Testis (tissue), 3 donors: Measurements from ENCODE around the gene RERE. TPM values are rescaled to one million over a fixed set of nuclear protein-coding genes. Genes with fewer than 3 reads are reported as not detected.

ENCODE experiments used
- DNase-seq: peaks from one replicate; pipeline ENCODE4 v3.0.0-alpha.2; 2019
- H3K27ac ChIP-seq, 2 donors: fragments of 200-600 bp; sonication (generic); one replicate each; pipeline ENCODE4 v1.5.1; 2019
- H3K27me3 ChIP-seq: fragments of 200-600 bp; sonication (generic); one replicate; pipeline ENCODE4 v1.5.1; 2019
- H3K36me3 ChIP-seq: fragments of 200-600 bp; sonication (generic); one replicate; pipeline ENCODE4 v1.5.1; 2017; ENCODE audit warnings: low read depth; ENCODE audit errors: missing control alignments
- H3K4me1 ChIP-seq: fragments of 200-600 bp; sonication (generic); one replicate; pipeline ENCODE4 v1.5.1; 2019
- H3K4me3 ChIP-seq, 2 donors: fragments of 200-600 bp; sonication (generic); one replicate each; pipeline ENCODE4 v1.5.1; 2017 to 2019
- H3K9me3 ChIP-seq: fragments of 200-600 bp; sonication (generic); one replicate; pipeline ENCODE4 v1.5.1; 2017
- POLR2A ChIP-seq: fragments of 450-650 bp; IDR thresholded peaks from one replicate; pipeline ENCODE4 v1.6.1; 2017; ENCODE audit warnings: antibody characterized with exemption, mild to moderate bottlenecking, moderate library complexity
- WGBS, 2 donors: methylation state at CpG; one replicate each; pipeline ENCODE4 v1.1.5; 2018; 5-methylcytosine and 5-hydroxymethylcytosine counted together
- intact Hi-C: fragments of 100-400 bp; cut with DNase I; formaldehyde crosslinking; loops from one replicate; pipeline ENCODE4 v1.15.1; 2023; ENCODE audit warnings: low total_unique reads
- polyA plus RNA-seq: library from polyadenylated mRNA; stranded (reverse); fragments of 350-450 nt; fragmentation: Illumina TruSeq; extraction: RNeasy Lipid Tissue Mini Kit (QIAGEN cat#74804); gene quantifications from one replicate; pipeline ENCODE4 v1.2.3, GENCODE V29; 2014; ENCODE audit warnings: low read depth, low replicate concordance; ENCODE audit not compliant: insufficient read depth
- total RNA-seq, 2 donors: library from RNA; depleted of rRNA; stranded (reverse); fragments of >200 nt; gene quantifications; one replicate each; pipeline ENCODE4 v1.2.3, GENCODE V29; 2016
- TF ChIP-seq, protein P1 (sequence below), 3 experiments: fragments of 450-650 bp in 2 of 3; fragments of 200-600 bp in 1 of 3; sonication (generic) in 1 of 3; IDR thresholded peaks; one replicate each; pipeline ENCODE4 v1.5.1; 2016 to 2019; ENCODE audit warnings: antibody characterized with exemption in 3 of 3, mild to moderate bottlenecking in 2 of 3, moderate library complexity in 1 of 3

Gene RERE
- total and polyA plus RNA-seq, 3 donors from 2014 or later, result 90.8 to 229 (median 203) TPM

- Histone ChIP-seq H3K4me3 (no peak overlapping the region), H3K36me3 (no peaks in the 10 kb centered on the region), H3K4me1 (peaks cover 11% of the 10 kb centered on the region), H3K9me3 (no peaks in the 10 kb centered on the region), H3K27me3 (no peaks in the 10 kb centered on the region), H3K27ac (no peak overlapping the region)
- DNase-seq, result no peak
- intact Hi-C loops, result no loop called here
- no peak for TF ChIP-seq POLR2A
- TF ChIP-seq, protein P1, sequence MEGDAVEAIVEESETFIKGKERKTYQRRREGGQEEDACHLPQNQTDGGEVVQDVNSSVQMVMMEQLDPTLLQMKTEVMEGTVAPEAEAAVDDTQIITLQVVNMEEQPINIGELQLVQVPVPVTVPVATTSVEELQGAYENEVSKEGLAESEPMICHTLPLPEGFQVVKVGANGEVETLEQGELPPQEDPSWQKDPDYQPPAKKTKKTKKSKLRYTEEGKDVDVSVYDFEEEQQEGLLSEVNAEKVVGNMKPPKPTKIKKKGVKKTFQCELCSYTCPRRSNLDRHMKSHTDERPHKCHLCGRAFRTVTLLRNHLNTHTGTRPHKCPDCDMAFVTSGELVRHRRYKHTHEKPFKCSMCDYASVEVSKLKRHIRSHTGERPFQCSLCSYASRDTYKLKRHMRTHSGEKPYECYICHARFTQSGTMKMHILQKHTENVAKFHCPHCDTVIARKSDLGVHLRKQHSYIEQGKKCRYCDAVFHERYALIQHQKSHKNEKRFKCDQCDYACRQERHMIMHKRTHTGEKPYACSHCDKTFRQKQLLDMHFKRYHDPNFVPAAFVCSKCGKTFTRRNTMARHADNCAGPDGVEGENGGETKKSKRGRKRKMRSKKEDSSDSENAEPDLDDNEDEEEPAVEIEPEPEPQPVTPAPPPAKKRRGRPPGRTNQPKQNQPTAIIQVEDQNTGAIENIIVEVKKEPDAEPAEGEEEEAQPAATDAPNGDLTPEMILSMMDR (IDR thresholded peaks at IDR 0.05), result no peak
- 96 to 99% methylated on average over 4 of the region's 4 CpGs for WGBS, 2 donors
Observed at GRCh38 chr1:8682573-8682972, 134.9 kb downstream of the RERE start.

GRCh38 chr1:8681911-8682310 lies 135.5 kb downstream of the RERE start:
- Histone ChIP-seq H3K4me1 (peaks cover 5% of the 10 kb centered on the region), H3K4me3 (no peak overlapping the region), H3K9me3 (no peaks in the 10 kb centered on the region), H3K27me3 (no peaks in the 10 kb centered on the region), H3K36me3 (no peaks in the 10 kb centered on the region), H3K27ac (no peak overlapping the region)
- no peak for DNase-seq
- WGBS, 2 donors, result 89 to 92% methylated on average over 1 of the region's 1 CpG
- TF ChIP-seq, protein P1 (IDR thresholded peaks at IDR 0.05), result no peak
- intact Hi-C loops, result no loop called here

GRCh38 chr1:8680664-8681650 lies 136.5 kb downstream of the RERE start:
- Histone ChIP-seq H3K27me3 (no peaks in the 10 kb centered on the region), H3K4me3 (no peak overlapping the region), H3K4me1 (no peaks in the 10 kb centered on the region), H3K36me3 (no peaks in the 10 kb centered on the region), H3K27ac (no peak overlapping the region), H3K9me3 (no peaks in the 10 kb centered on the region)
- intact Hi-C loops, result no loop called here
- DNase-seq, result no peak
- 83 to 85% methylated on average over 14 of the region's 14 CpGs for WGBS, 2 donors
- no peak for TF ChIP-seq POLR2A
- TF ChIP-seq, protein P1 (IDR thresholded peaks at IDR 0.05), result no peak

DNA sequence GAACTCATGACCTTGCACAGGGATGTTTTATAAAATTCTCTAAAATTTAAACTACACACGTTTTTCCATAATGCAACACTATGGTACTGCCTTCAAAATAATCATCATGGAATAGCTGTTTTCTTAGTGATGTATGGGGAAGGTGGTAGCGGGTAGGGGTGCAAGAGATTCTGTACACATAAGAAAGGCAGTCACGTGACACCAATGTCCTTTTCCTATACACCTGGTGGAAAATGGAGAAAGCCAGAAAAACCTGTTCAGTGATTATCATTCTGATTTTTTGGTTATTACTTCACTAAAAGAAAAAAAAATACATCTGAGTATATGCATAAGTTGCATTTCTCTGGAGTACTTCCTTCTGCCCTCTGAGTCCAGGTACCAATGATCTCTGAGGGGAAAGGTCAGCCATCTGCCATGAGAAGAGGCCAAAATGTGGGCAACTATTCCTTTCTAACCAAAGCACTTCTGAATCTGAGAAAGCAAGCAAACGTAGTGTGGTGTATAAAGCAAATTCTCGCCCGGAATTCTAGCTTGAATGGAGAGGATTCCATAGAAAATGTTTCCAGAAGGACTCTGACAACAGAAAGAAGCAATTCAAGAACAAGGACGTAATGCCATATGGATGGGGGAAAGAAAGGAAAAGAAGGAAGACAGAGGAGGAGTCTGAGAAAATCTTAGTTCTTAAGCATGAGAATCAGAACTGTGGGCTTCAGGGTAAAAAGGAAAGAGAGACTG lies 137.3 kb downstream of the RERE start:
- no peak overlapping the region for H3K4me3 ChIP-seq
- H3K27ac ChIP-seq, result no peak overlapping the region
- 85% methylated on average over 7 of the region's 7 CpGs for WGBS, 2 donors

More for the DNA sequence above, 137.3 kb downstream of the RERE start:
- no peaks in the 10 kb centered on the region for H3K9me3 ChIP-seq
- H3K27me3 ChIP-seq, result no peaks in the 10 kb centered on the region
- intact Hi-C loops, result loop anchor here (10.0 kb wide), 1 partner anchor 115 kb away; no protein-coding TSS in a partner anchor
- DNase-seq, result no peak
- no peaks in the 10 kb centered on the region for H3K4me1 ChIP-seq
- TF ChIP-seq, protein P1 (IDR thresholded peaks at IDR 0.05), result no peak
- TF ChIP-seq POLR2A, result no peak
- H3K36me3 ChIP-seq, result no peaks in the 10 kb centered on the region
